ENCODE measurements around the gene XRN1.

- TF ChIP-seq POLR2A (IDR thresholded peaks at IDR 0.05) (no peak), CTCF (IDR thresholded peaks at IDR 0.05 in 8 of 11, conservative IDR thresholded peaks at IDR 0.05 in 3 of 11) (no peak)
Observed at GRCh38 chr3:142269767-142270166, 178.1 kb downstream of the XRN1 start.

Data from spleen (tissue), 7 donors.